Measurements from ENCODE around the gene EXOG. TPM values are rescaled to one million over a fixed set of nuclear protein-coding genes. Genes with fewer than 3 reads are reported as not detected.

Gene EXOG
- total RNA-seq, 4 donors from 2014 or later = 6.0 to 15.3 (median 10.8) TPM

DNA sequence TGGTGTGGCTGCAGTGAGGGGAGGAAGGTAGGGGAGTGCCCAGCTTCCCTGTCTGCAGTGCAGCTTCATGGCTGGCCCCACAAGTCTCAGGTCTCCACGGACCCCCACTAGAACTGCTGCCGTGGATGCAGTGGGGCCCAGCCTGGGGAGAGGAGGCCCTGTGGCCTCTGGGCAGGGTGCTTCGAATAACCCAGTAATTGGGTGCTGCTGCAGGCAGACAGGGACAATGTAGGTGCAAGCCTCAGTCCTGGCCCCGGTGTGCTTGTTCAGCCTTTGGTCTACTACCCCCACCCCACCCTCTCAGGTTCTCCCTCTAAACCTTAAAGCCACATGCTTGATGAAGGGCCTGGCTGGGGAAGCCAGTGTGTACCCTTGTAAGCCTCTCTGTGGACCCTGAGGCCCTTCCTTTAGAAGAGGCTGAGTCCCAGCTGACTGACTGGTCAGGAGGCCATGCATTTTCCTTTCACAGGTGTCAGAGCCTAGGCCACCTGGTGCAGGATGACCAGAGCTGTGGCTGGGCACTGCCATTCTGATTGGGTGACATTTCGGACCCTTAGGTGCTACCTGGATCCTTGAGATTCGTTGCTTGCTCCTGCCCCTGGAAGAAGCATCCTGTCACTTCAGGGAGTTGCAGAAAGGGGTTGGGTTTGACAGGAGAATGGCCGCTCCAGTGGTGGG is 21.1 kb upstream of the EXOG start:
- H3K27me3 ChIP-seq = no peaks in the 10 kb centered on the region
- TF ChIP-seq, protein P1, sequence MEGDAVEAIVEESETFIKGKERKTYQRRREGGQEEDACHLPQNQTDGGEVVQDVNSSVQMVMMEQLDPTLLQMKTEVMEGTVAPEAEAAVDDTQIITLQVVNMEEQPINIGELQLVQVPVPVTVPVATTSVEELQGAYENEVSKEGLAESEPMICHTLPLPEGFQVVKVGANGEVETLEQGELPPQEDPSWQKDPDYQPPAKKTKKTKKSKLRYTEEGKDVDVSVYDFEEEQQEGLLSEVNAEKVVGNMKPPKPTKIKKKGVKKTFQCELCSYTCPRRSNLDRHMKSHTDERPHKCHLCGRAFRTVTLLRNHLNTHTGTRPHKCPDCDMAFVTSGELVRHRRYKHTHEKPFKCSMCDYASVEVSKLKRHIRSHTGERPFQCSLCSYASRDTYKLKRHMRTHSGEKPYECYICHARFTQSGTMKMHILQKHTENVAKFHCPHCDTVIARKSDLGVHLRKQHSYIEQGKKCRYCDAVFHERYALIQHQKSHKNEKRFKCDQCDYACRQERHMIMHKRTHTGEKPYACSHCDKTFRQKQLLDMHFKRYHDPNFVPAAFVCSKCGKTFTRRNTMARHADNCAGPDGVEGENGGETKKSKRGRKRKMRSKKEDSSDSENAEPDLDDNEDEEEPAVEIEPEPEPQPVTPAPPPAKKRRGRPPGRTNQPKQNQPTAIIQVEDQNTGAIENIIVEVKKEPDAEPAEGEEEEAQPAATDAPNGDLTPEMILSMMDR (IDR thresholded peaks at IDR 0.05) = no peak
- TF ChIP-seq POLR2A (IDR thresholded peaks at IDR 0.05) = no peak
- TF ChIP-seq POLR2AphosphoS5 (IDR thresholded peaks at IDR 0.05) = no peak
- TF ChIP-seq EP300 (IDR thresholded peaks at IDR 0.05; ENCODE audit: low read depth) = no peak
- H3K36me3 ChIP-seq = no peaks in the 10 kb centered on the region
- H3K4me3 ChIP-seq = no peak overlapping the region
- H3K4me1 ChIP-seq = peaks cover 0 to 19% (median 11%) of the 10 kb centered on the region in 4 donors
- in situ Hi-C loops (cut with MboI; ENCODE audit: low pct_ligation_motif_present in 1 of 4, low pct_unique_long_range_greater_than_20kb in 1 of 4, low sequenced_read_pairs in 3 of 4) (loop anchor here in 3 of 4 donors (10.0 to 25.0 kb wide), 3 partner anchors 130 to 363 kb away; partner anchors contain the start of genes ACAA1 (in 2 of the 3), MYD88 (in 2 of the 3) and XYLB (in 1 of the 3)), intact Hi-C loops (cut with DNase I; ENCODE audit: low total_unique reads) (loop anchor here (5.0 kb wide), 1 partner anchor 128 kb away; the partner anchor contains the start of gene XYLB)
- no peak for DNase-seq
- WGBS, 2 donors (ENCODE audit: low coverage in 1 of 2) = 75 to 93% methylated on average over 3 to 7 of the region's 7 CpGs
- H3K27ac ChIP-seq = no peak overlapping the region
- peaks cover 0 to under 1% of the 10 kb centered on the region in 2 donors for H3K9me3 ChIP-seq

DNA sequence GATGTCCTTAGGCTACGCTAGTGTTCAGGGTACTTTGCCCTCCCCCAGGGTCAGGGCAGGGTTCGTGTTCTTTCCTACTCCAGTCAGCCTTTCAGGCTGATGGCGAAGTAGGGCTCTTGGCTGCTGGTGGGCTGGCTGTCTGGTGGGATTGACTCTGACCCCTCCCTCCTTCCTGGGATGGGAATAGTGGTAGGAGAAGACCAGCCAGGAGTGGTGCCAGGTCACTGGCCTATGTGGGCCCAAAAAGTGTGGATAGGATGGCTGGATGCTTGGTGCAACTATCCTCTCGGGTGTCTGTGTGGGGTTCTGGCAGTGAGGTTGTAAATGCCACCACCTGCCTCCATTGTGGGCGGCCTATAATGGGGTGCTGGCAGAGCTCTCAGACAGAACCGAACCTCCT is 20.4 kb upstream of the EXOG start:
- Histone ChIP-seq H3K4me1 (peaks cover 0 to 19% (median 11%) of the 10 kb centered on the region in 4 donors), H3K27ac (no peak overlapping the region), H3K9me3 (no peaks in the 10 kb centered on the region), H3K27me3 (no peaks in the 10 kb centered on the region), H3K4me3 (no peak overlapping the region), H3K36me3 (peaks cover 0 to 6% (median 2%) of the 10 kb centered on the region in 4 donors)
- WGBS, 2 donors (ENCODE audit: low coverage in 1 of 2) = 91 to 100% methylated on average over 2 to 6 of the region's 6 CpGs
- intact Hi-C loops (cut with DNase I; ENCODE audit: low total_unique reads) = loop anchor here (5.0 kb wide), 1 partner anchor 128 kb away; the partner anchor contains the start of gene XYLB
- TF ChIP-seq, protein P1 (IDR thresholded peaks at IDR 0.05) = no peak
- TF ChIP-seq POLR2AphosphoS5 (IDR thresholded peaks at IDR 0.05) (no peak), POLR2A (IDR thresholded peaks at IDR 0.05) (no peak), EP300 (IDR thresholded peaks at IDR 0.05; ENCODE audit: low read depth) (no peak)
- in situ Hi-C loops (cut with MboI; ENCODE audit: low pct_ligation_motif_present in 1 of 4, low pct_unique_long_range_greater_than_20kb in 1 of 4, low sequenced_read_pairs in 3 of 4) = loop anchor here in 2 of 4 donors (10.0 to 25.0 kb wide), 3 partner anchors 131 to 363 kb away; partner anchors contain the start of genes ACAA1 (in 1 of the 2), MYD88 (in 1 of the 2) and XYLB (in 1 of the 2)
- no peak for DNase-seq

DNA sequence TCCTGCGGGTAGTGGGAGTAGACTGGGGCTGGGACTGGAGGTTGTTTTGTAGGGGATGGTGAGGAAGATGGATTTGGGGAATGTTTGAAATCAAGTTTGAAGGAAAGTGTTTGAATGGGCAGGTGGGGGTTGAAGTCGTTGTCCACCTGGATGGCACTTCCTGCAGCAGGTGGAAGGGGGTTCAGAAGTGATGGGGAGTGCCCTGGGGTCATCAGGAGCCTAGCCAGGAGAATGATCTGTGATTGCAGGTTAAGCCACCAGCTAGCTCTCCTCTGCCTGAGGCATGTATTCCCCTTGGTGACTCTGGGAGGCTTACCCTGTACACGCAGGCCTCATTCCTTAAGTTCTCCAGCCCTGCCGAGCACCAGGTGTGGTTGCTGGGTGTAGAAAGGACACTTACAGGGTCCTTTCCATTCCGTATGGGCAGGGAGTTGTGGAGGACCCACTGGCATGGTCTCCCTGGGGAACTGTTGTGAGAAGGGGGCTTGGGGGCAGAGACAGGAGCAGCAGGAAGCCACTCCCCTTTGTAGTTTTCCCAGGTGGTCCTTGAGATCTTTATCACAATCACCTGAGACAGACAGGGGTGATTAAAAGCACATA is 19.9 kb upstream of the EXOG start:
- H3K9me3 ChIP-seq = no peaks in the 10 kb centered on the region
- in situ Hi-C loops (cut with MboI; ENCODE audit: low pct_ligation_motif_present in 1 of 4, low pct_unique_long_range_greater_than_20kb in 1 of 4, low sequenced_read_pairs in 3 of 4) (loop anchor here in 2 of 4 donors (10.0 to 25.0 kb wide), 3 partner anchors 131 to 364 kb away; partner anchors contain the start of genes ACAA1 (in 1 of the 2), MYD88 (in 1 of the 2) and XYLB (in 1 of the 2)), intact Hi-C loops (cut with DNase I; ENCODE audit: low total_unique reads) (loop anchor here (5.0 kb wide), 1 partner anchor 129 kb away; the partner anchor contains the start of gene XYLB)
- DNase-seq = no peak
- H3K4me1 ChIP-seq = peaks cover 0 to 17% (median 8%) of the 10 kb centered on the region in 4 donors
- no peak for TF ChIP-seq EP300 (IDR thresholded peaks at IDR 0.05; ENCODE audit: low read depth)
- TF ChIP-seq, protein P1 (IDR thresholded peaks at IDR 0.05) = no peak
- no peak for TF ChIP-seq POLR2AphosphoS5 (IDR thresholded peaks at IDR 0.05)
- TF ChIP-seq POLR2A (IDR thresholded peaks at IDR 0.05) = no peak
- WGBS, 2 donors (ENCODE audit: low coverage in 1 of 2) = 80% methylated on average over 4 of the region's 5 CpGs; no CpG with 5 or more reads in 1 of the 2 donors
- H3K27ac ChIP-seq = no peak overlapping the region
- peaks cover 0 to 11% (median 5%) of the 10 kb centered on the region in 4 donors for H3K36me3 ChIP-seq
- no peaks in the 10 kb centered on the region for H3K27me3 ChIP-seq
- no peak overlapping the region for H3K4me3 ChIP-seq
